ENCODE results near the gene COG5.

Gene COG5

DNA sequence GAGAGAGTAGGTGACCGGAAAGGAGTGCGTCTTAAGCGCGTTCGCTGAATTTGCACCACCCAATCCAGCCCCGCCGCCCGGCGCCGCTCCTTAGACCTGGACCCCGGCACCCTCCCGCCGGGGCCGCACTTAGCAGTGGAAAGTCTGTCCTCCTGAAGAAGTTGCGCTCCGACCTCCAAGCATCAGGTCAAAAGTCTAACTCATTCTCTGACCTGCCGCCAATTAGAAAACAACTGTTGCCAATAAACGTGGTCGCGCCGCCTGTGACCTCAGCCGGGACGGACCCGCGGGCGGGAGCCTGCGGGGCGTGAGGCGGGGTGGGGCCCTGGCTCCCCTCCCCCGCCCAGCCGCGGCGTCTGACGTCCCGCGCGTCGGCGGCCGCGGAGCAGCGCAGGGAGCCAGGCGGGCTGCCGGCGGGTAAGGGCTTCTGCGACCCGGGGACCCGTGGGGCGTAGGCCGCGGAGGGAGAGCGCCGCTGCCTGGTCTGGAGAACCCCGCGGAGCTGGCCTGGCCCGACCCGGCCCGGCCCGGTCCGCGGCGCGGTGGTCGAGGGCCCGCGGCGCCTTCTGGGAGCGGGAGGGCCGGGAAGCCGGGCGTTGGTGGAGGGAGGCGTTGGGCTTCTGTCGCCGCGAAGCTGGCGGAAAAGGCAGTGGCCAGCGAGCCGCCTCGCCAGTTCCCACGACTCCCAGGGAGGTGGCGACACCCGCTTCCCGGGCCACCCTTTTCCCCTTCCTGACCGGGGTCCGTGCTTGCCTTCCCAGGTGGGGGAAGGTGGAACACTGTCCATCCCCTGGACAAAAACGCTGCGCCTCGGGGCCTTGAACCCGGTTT, 16.4 kb upstream of the COG5 start, which contains the start of gene BCAP29 (continued):
- TF ChIP-seq ZNF280D (tag by site-specific recombination; IDR thresholded peaks at IDR 0.05) = no peak
- peak; percentile 26; the same call in 1 of the 2 replicates for TF ChIP-seq SP7 (tag by site-specific recombination; IDR thresholded peaks at IDR 0.05)
- TF ChIP-seq ELK4 (IDR thresholded peaks at IDR 0.05; ENCODE audit: borderline replicate concordance, low read depth, low read length) = no peak
- TF ChIP-seq EGR2 (tag by site-specific recombination; IDR thresholded peaks at IDR 0.05; ENCODE audit: low read depth) = no peak
- peak; percentile 39; the same call in 1 of the 2 replicates for TF ChIP-seq ZNF324 (tag by site-specific recombination; IDR thresholded peaks at IDR 0.05)
- TF ChIP-seq, protein P1, sequence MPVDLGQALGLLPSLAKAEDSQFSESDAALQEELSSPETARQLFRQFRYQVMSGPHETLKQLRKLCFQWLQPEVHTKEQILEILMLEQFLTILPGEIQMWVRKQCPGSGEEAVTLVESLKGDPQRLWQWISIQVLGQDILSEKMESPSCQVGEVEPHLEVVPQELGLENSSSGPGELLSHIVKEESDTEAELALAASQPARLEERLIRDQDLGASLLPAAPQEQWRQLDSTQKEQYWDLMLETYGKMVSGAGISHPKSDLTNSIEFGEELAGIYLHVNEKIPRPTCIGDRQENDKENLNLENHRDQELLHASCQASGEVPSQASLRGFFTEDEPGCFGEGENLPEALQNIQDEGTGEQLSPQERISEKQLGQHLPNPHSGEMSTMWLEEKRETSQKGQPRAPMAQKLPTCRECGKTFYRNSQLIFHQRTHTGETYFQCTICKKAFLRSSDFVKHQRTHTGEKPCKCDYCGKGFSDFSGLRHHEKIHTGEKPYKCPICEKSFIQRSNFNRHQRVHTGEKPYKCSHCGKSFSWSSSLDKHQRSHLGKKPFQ (tag by site-specific recombination; IDR thresholded peaks at IDR 0.05) = peak; percentile 61
- TF ChIP-seq ZBTB48 (tag by site-specific recombination; IDR thresholded peaks at IDR 0.05) = no peak
- no peak for TF ChIP-seq BCL11A (tag by site-specific recombination; IDR thresholded peaks at IDR 0.05; ENCODE audit: low read depth)
- no peak for TF ChIP-seq ZNF175 (tag by site-specific recombination; IDR thresholded peaks at IDR 0.05)
- no peak for TF ChIP-seq ZNF747 (tag by site-specific recombination; IDR thresholded peaks at IDR 0.05)
- TF ChIP-seq ZNF521 (tag by site-specific recombination; IDR thresholded peaks at IDR 0.05) = no peak
- TF ChIP-seq ZNF571 (tag by site-specific recombination; IDR thresholded peaks at IDR 0.05) = no peak
- TF ChIP-seq ZNF776 (tag by site-specific recombination; IDR thresholded peaks at IDR 0.05; ENCODE audit: borderline replicate concordance) = no peak
- TF ChIP-seq ZNF76 (tag by site-specific recombination; IDR thresholded peaks at IDR 0.05; ENCODE audit: borderline replicate concordance, low read depth) = peak; percentile 81; the same call in 1 of the 2 replicates
- peak; percentile 75; the same call in 1 of the 2 replicates for TF ChIP-seq PBX3 (CRISPR knock-in tag; IDR thresholded peaks at IDR 0.05)
- TF ChIP-seq BCL6B (tag by site-specific recombination; IDR thresholded peaks at IDR 0.05) = no peak
- peak; percentile 93 for TF ChIP-seq ZNF341 (tag by site-specific recombination; IDR thresholded peaks at IDR 0.05; ENCODE audit: low read depth)
- no peak for TF ChIP-seq ZNF785 (tag by site-specific recombination; IDR thresholded peaks at IDR 0.05)
- TF ChIP-seq, protein P2, sequence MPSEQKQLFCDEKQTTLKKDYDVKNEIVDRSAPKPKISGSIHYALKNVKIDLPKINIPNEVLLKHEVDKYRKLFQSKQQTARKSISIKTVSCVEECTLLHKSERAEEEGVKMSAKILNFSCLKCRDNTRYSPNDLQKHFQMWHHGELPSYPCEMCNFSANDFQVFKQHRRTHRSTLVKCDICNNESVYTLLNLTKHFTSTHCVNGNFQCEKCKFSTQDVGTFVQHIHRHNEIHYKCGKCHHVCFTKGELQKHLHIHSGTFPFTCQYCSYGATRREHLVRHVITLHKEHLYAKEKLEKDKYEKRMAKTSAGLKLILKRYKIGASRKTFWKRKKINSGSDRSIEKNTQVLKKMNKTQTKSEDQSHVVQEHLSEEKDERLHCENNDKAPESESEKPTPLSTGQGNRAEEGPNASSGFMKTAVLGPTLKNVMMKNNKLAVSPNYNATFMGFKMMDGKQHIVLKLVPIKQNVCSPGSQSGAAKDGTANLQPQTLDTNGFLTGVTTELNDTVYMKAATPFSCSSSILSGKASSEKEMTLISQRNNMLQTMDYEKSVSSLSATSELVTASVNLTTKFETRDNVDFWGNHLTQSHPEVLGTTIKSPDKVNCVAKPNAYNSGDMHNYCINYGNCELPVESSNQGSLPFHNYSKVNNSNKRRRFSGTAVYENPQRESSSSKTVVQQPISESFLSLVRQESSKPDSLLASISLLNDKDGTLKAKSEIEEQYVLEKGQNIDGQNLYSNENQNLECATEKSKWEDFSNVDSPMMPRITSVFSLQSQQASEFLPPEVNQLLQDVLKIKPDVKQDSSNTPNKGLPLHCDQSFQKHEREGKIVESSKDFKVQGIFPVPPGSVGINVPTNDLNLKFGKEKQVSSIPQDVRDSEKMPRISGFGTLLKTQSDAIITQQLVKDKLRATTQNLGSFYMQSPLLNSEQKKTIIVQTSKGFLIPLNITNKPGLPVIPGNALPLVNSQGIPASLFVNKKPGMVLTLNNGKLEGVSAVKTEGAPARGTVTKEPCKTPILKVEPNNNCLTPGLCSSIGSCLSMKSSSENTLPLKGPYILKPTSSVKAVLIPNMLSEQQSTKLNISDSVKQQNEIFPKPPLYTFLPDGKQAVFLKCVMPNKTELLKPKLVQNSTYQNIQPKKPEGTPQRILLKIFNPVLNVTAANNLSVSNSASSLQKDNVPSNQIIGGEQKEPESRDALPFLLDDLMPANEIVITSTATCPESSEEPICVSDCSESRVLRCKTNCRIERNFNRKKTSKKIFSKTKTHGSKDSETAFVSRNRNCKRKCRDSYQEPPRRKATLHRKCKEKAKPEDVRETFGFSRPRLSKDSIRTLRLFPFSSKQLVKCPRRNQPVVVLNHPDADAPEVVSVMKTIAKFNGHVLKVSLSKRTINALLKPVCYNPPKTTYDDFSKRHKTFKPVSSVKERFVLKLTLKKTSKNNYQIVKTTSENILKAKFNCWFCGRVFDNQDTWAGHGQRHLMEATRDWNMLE (tag by site-specific recombination; conservative IDR thresholded peaks at IDR 0.05; ENCODE audit: low read depth) = no peak
- no peak for TF ChIP-seq ZNF701 (tag by site-specific recombination; IDR thresholded peaks at IDR 0.05)
- TF ChIP-seq SP2 (tag by site-specific recombination; IDR thresholded peaks at IDR 0.05) = peak; percentile 39
- no peak for TF ChIP-seq ZNF266 (tag by site-specific recombination; IDR thresholded peaks at IDR 0.05; ENCODE audit: low read depth)
- peak; percentile 46; the same call in 1 of the 2 replicates for TF ChIP-seq KLF10 (tag by site-specific recombination; IDR thresholded peaks at IDR 0.05)
- no peak for TF ChIP-seq ZNF394 (tag by site-specific recombination; IDR thresholded peaks at IDR 0.05; ENCODE audit: borderline replicate concordance)

Measured in HEK293 (cell line).